ENCODE results near the gene PRRG1. TPM values are rescaled to one million over a fixed set of nuclear protein-coding genes. Genes with fewer than 3 reads are reported as not detected.

PRRG1 gene
- total RNA-seq, 2 donors from 2014 or later: 3.9 to 7.9 TPM

DNA sequence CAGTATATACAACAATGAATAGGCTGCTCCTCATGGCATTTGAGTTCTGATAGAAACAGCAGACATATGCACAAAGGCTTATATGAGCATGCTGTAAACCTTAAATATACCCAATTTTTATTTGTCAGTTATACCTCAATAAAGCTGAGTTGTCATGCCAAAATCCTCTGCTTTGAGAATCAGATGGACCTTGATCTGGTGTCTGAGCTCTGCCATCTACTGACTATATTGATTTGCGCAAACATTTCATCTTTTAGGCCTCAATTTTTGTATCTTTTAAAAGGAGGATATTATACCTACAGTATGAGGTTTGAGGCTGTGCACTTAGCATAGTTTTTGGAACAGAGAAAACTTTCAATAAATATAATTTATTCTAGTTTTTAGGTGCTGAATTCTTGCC, 85.2 kb downstream of the PRRG1 start:
- Histone ChIP-seq H3K27ac (no peak overlapping the region), H3K4me1 (no peaks in the 10 kb centered on the region), H3K27me3 (no peaks in the 10 kb centered on the region), H3K9me3 (no peaks in the 10 kb centered on the region), H3K36me3 (replicated peaks in 1 of 2; ENCODE audit: insufficient read depth in 1 of 2, low read depth in 2 of 2) (no peaks in the 10 kb centered on the region), H3K4me3 (no peak overlapping the region)
- ATAC-seq (no peak), DNase-seq (no peak)
- intact Hi-C loops (cut with DNase I): no loop called here
- 80 to 100% methylated on average over 1 of the region's 1 CpG for WGBS, 2 donors
- TF ChIP-seq POLR2A (IDR thresholded peaks at IDR 0.05): no peak
- TF ChIP-seq, protein P1, sequence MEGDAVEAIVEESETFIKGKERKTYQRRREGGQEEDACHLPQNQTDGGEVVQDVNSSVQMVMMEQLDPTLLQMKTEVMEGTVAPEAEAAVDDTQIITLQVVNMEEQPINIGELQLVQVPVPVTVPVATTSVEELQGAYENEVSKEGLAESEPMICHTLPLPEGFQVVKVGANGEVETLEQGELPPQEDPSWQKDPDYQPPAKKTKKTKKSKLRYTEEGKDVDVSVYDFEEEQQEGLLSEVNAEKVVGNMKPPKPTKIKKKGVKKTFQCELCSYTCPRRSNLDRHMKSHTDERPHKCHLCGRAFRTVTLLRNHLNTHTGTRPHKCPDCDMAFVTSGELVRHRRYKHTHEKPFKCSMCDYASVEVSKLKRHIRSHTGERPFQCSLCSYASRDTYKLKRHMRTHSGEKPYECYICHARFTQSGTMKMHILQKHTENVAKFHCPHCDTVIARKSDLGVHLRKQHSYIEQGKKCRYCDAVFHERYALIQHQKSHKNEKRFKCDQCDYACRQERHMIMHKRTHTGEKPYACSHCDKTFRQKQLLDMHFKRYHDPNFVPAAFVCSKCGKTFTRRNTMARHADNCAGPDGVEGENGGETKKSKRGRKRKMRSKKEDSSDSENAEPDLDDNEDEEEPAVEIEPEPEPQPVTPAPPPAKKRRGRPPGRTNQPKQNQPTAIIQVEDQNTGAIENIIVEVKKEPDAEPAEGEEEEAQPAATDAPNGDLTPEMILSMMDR (IDR thresholded peaks at IDR 0.05): no peak

DNA sequence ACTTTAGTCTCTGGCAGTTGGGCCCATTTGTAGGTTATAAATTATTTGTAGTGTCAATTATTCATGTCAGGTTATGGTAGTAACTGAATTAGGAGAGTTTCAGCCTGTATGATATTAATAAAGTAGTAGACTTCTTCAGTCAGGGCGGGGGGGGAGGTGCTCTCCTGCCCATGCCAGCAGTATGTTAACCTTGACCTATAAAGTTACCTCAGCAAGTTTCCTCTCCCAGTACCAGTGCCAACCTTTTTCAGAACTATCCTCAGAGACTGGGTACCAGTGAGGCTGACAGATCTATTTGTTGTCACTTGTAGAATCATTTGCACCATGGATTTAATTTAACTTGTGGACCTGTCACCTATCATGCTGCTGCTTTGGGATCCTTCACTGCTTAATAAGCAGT, 88.0 kb downstream of the PRRG1 start:
- Histone ChIP-seq H3K27me3 (no peaks in the 10 kb centered on the region), H3K9me3 (no peaks in the 10 kb centered on the region), H3K36me3 (replicated peaks in 1 of 2; ENCODE audit: insufficient read depth in 1 of 2, low read depth in 2 of 2) (no peaks in the 10 kb centered on the region), H3K27ac (no peak overlapping the region), H3K4me1 (no peaks in the 10 kb centered on the region), H3K4me3 (no peak overlapping the region)
- intact Hi-C loops (cut with DNase I): no loop called here
- DNase-seq: no peak
- TF ChIP-seq POLR2A (IDR thresholded peaks at IDR 0.05): no peak
- TF ChIP-seq, protein P1 (IDR thresholded peaks at IDR 0.05): no peak
- 67% methylated on average over 1 of the region's 1 CpG; no CpG with 5 or more reads in 1 of the 2 donors for WGBS, 2 donors
- ATAC-seq: no peak

DNA sequence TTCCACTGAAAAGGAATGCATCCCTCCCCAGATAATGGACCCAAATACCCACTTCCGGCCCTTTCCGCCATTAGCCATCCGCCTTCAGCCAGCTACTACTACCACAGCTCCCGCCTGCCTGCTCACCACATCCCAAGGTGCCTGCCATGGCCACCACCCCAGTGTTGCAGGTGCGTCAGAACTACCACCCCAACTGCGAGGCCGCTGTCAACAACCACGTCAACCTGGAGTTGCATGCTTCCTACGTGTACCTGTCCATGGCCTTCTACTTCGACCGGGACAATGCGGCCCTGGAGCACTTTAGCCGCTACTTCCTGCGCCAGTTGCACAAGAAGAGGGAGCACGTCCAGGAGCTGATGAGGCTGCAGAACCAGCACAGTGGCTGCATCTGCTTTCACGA, 92.2 kb downstream of the PRRG1 start:
- ATAC-seq: no peak
- TF ChIP-seq, protein P1 (IDR thresholded peaks at IDR 0.05): no peak
- no peak for TF ChIP-seq POLR2A (IDR thresholded peaks at IDR 0.05)
- Histone ChIP-seq H3K27ac (no peak overlapping the region), H3K4me3 (no peak overlapping the region), H3K4me1 (no peaks in the 10 kb centered on the region), H3K27me3 (no peaks in the 10 kb centered on the region), H3K36me3 (replicated peaks in 1 of 2; ENCODE audit: insufficient read depth in 1 of 2, low read depth in 2 of 2) (no peaks in the 10 kb centered on the region), H3K9me3 (no peaks in the 10 kb centered on the region)
- WGBS, 2 donors: 93 to 96% methylated on average over 4 to 16 of the region's 16 CpGs
- DNase-seq: no peak
- intact Hi-C loops (cut with DNase I): no loop called here

DNA sequence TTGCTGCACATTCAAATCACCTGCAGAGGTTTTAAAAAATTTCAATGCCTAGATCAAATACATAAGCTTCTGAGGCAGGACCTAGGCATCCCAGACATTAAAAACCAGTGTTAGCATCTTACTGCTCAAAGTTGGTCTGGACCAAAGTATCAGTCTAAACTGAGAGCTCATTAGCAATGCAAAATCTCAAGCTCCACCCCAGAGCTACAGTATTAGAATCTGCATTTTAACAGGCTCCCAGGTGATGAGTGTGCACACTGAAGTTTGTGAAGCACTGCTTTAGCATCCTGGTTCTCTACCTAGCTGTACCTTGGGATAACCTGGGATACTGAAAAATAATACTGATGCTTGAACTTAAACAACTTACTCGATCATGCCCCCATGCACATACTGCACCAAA, 96.0 kb downstream of the PRRG1 start:
- ATAC-seq: no peak
- H3K4me1 ChIP-seq: no peaks in the 10 kb centered on the region
- no peaks in the 10 kb centered on the region for H3K9me3 ChIP-seq
- no peak overlapping the region for H3K27ac ChIP-seq
- intact Hi-C loops (cut with DNase I): no loop called here
- H3K36me3 ChIP-seq (replicated peaks in 1 of 2; ENCODE audit: insufficient read depth in 1 of 2, low read depth in 2 of 2): no peaks in the 10 kb centered on the region
- no peaks in the 10 kb centered on the region for H3K27me3 ChIP-seq
- H3K4me3 ChIP-seq: no peak overlapping the region
- WGBS, 2 donors: 92 to 100% methylated on average over 1 of the region's 1 CpG
- no peak for DNase-seq
- TF ChIP-seq, protein P1 (IDR thresholded peaks at IDR 0.05): no peak

DNA sequence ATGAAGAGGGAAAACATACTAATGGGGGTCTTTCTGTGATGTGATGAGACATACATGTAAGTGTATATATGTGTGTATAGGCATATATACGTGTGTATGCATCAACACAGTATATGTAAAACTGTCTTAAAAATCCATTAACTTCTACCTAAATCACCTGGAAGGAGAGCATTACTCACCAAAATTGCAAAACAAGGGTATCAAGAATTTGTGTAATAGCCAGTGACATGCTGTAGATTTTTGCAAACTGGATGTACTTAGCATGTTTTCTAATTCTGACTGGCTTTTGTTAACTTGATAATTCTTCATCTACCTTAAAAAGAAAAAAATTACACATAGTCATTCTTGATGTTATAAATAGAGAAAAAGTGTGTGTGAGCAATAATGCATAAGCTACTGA, 104.7 kb downstream of the PRRG1 start:
- intact Hi-C loops (cut with DNase I): no loop called here
- no peak for ATAC-seq
- no peak for TF ChIP-seq POLR2A (IDR thresholded peaks at IDR 0.05)
- TF ChIP-seq, protein P1 (IDR thresholded peaks at IDR 0.05): no peak

More for the DNA sequence above, 104.7 kb downstream of the PRRG1 start:
- Histone ChIP-seq H3K36me3 (replicated peaks in 1 of 2; ENCODE audit: insufficient read depth in 1 of 2, low read depth in 2 of 2) (no peaks in the 10 kb centered on the region), H3K4me1 (no peaks in the 10 kb centered on the region), H3K4me3 (no peak overlapping the region), H3K27ac (no peak overlapping the region), H3K27me3 (no peaks in the 10 kb centered on the region), H3K9me3 (no peaks in the 10 kb centered on the region)
- no peak for DNase-seq
- WGBS, 2 donors: 86 to 93% methylated on average over 1 of the region's 1 CpG

Measured in body of pancreas (tissue), 4 donors.